ENCODE data around the gene SULT4A1.

The SULT4A1 gene

GRCh38 chr22:43859176-43859575 lies 3.1 kb downstream of the SULT4A1 start:
- Mint-ChIP-seq H3K4me3 (no peak overlapping the region), H3K9me3 (peaks cover 5% of the 10 kb centered on the region), H3K4me1 (no peaks in the 10 kb centered on the region), H3K36me3 (no peaks in the 10 kb centered on the region), H3K27ac (no peak overlapping the region)
- ATAC-seq (no peak), DNase-seq (ENCODE audit: low spot score in 2 of 2) (no peak)

GRCh38 chr22:43858156-43858895 lies 4.0 kb downstream of the SULT4A1 start:
- Mint-ChIP-seq H3K4me3 (no peak overlapping the region), H3K27ac (no peak overlapping the region), H3K4me1 (no peaks in the 10 kb centered on the region), H3K36me3 (no peaks in the 10 kb centered on the region), H3K9me3 (peaks cover 5% of the 10 kb centered on the region)
- DNase-seq (ENCODE audit: low spot score in 2 of 2) (no peak), ATAC-seq (no peak)

GRCh38 chr22:43857367-43857766 lies 4.9 kb downstream of the SULT4A1 start:
- Mint-ChIP-seq H3K4me3 (no peak overlapping the region), H3K27ac (no peak overlapping the region), H3K36me3 (no peaks in the 10 kb centered on the region), H3K9me3 (peaks cover 5% of the 10 kb centered on the region), H3K4me1 (no peaks in the 10 kb centered on the region)
- ATAC-seq (no peak), DNase-seq (ENCODE audit: low spot score in 2 of 2) (no peak)

- no peaks in the 10 kb centered on the region for H3K4me1 Mint-ChIP-seq
- H3K4me3 Mint-ChIP-seq, result no peak overlapping the region
- DNase-seq (ENCODE audit: low spot score in 2 of 2) (no peak), ATAC-seq (no peak)
- no peak overlapping the region for H3K27ac Mint-ChIP-seq
- H3K36me3 Mint-ChIP-seq, result no peaks in the 10 kb centered on the region
- H3K9me3 Mint-ChIP-seq, result peaks cover 5% of the 10 kb centered on the region
These were observed 6.9 kb downstream of the SULT4A1 start for GRCh38 chr22:43855431-43855830.

- Mint-ChIP-seq H3K36me3 (no peaks in the 10 kb centered on the region), H3K4me3 (no peak overlapping the region), H3K27ac (no peak overlapping the region), H3K9me3 (peaks cover 5% of the 10 kb centered on the region), H3K4me1 (no peaks in the 10 kb centered on the region)
- no peak for ATAC-seq
- no peak for DNase-seq (ENCODE audit: low spot score in 2 of 2)
These were observed 7.5 kb downstream of the SULT4A1 start for GRCh38 chr22:43854786-43855271.

GRCh38 chr22:43854121-43854785 lies 8.1 kb downstream of the SULT4A1 start:
- no peaks in the 10 kb centered on the region for H3K4me1 Mint-ChIP-seq
- peaks cover 5% of the 10 kb centered on the region for H3K9me3 Mint-ChIP-seq
- no peaks in the 10 kb centered on the region for H3K36me3 Mint-ChIP-seq
- no peak for DNase-seq (ENCODE audit: low spot score in 2 of 2)
- ATAC-seq, result no peak
- no peak overlapping the region for H3K27ac Mint-ChIP-seq
- no peak overlapping the region for H3K4me3 Mint-ChIP-seq

- H3K4me1 Mint-ChIP-seq, result no peaks in the 10 kb centered on the region
- ATAC-seq (no peak), DNase-seq (ENCODE audit: low spot score in 2 of 2) (no peak)
- no peak overlapping the region for H3K4me3 Mint-ChIP-seq
- no peaks in the 10 kb centered on the region for H3K36me3 Mint-ChIP-seq
- no peak overlapping the region for H3K27ac Mint-ChIP-seq
- peaks cover 5% of the 10 kb centered on the region for H3K9me3 Mint-ChIP-seq
These were observed 8.9 kb downstream of the SULT4A1 start for GRCh38 chr22:43853328-43853931.

- H3K36me3 Mint-ChIP-seq, result no peaks in the 10 kb centered on the region
- H3K27ac Mint-ChIP-seq, result no peak overlapping the region
- no peak for DNase-seq (ENCODE audit: low spot score in 2 of 2)
- no peak for ATAC-seq
- H3K4me3 Mint-ChIP-seq, result no peak overlapping the region
- H3K9me3 Mint-ChIP-seq, result peaks cover 5% of the 10 kb centered on the region
- no peaks in the 10 kb centered on the region for H3K4me1 Mint-ChIP-seq
These were observed 9.6 kb downstream of the SULT4A1 start for GRCh38 chr22:43852573-43853327.

GRCh38 chr22:43851979-43852307 lies 10.4 kb downstream of the SULT4A1 start:
- H3K4me1 Mint-ChIP-seq, result no peaks in the 10 kb centered on the region
- no peaks in the 10 kb centered on the region for H3K36me3 Mint-ChIP-seq
- peaks cover 3% of the 10 kb centered on the region for H3K9me3 Mint-ChIP-seq
- no peak overlapping the region for H3K27ac Mint-ChIP-seq
- no peak for DNase-seq (ENCODE audit: low spot score in 2 of 2)
- no peak for ATAC-seq
- H3K4me3 Mint-ChIP-seq, result no peak overlapping the region

GRCh38 chr22:43851058-43851978 lies 11.0 kb downstream of the SULT4A1 start:
- no peaks in the 10 kb centered on the region for H3K36me3 Mint-ChIP-seq
- DNase-seq (ENCODE audit: low spot score in 2 of 2) (no peak), ATAC-seq (no peak)
- no peak overlapping the region for H3K27ac Mint-ChIP-seq
- no peak overlapping the region for H3K4me3 Mint-ChIP-seq
- no peaks in the 10 kb centered on the region for H3K4me1 Mint-ChIP-seq
- no peaks in the 10 kb centered on the region for H3K9me3 Mint-ChIP-seq

GRCh38 chr22:43850529-43850928 lies 11.8 kb downstream of the SULT4A1 start:
- H3K36me3 Mint-ChIP-seq, result no peaks in the 10 kb centered on the region
- no peak overlapping the region for H3K27ac Mint-ChIP-seq
- no peak for ATAC-seq
- H3K4me1 Mint-ChIP-seq, result no peaks in the 10 kb centered on the region
- no peaks in the 10 kb centered on the region for H3K9me3 Mint-ChIP-seq
- H3K4me3 Mint-ChIP-seq, result no peak overlapping the region
- DNase-seq (ENCODE audit: low spot score in 2 of 2), result no peak

GRCh38 chr22:43849731-43850130 lies 12.6 kb downstream of the SULT4A1 start:
- Mint-ChIP-seq H3K36me3 (no peaks in the 10 kb centered on the region), H3K9me3 (no peaks in the 10 kb centered on the region), H3K4me3 (no peak overlapping the region), H3K27ac (no peak overlapping the region), H3K4me1 (no peaks in the 10 kb centered on the region)
- no peak for DNase-seq (ENCODE audit: low spot score in 2 of 2)
- no peak for ATAC-seq

GRCh38 chr22:43848366-43849171 lies 13.7 kb downstream of the SULT4A1 start:
- H3K4me1 Mint-ChIP-seq, result no peaks in the 10 kb centered on the region
- no peaks in the 10 kb centered on the region for H3K36me3 Mint-ChIP-seq
- no peak overlapping the region for H3K4me3 Mint-ChIP-seq
- H3K9me3 Mint-ChIP-seq, result no peaks in the 10 kb centered on the region
- DNase-seq (ENCODE audit: low spot score in 2 of 2) (no peak), ATAC-seq (no peak)
- no peak overlapping the region for H3K27ac Mint-ChIP-seq
